ENCODE results near the gene RAB24.
"Not testable (repeated sequence)": the region's sequence is repeated elsewhere in the genome, so short reads cannot be mapped to it uniquely, and the experiment has no call there.

The RAB24 gene

GRCh38 chr5:177295924-177296323 is 7.6 kb downstream of the RAB24 start:
- no peak for DNase-seq (ENCODE audit: low spot score)

GRCh38 chr5:177294632-177295031 is 8.9 kb downstream of the RAB24 start:
- DNase-seq (ENCODE audit: low spot score): no peak

- no peak for DNase-seq (ENCODE audit: low spot score)
Observed at GRCh38 chr5:177293819-177294581, 9.5 kb downstream of the RAB24 start.

- DNase-seq (ENCODE audit: low spot score): no peak
Observed at GRCh38 chr5:177291735-177292134, 11.8 kb downstream of the RAB24 start.

- no peak for DNase-seq (ENCODE audit: low spot score)
Observed at GRCh38 chr5:177290816-177291596, 12.5 kb downstream of the RAB24 start.

GRCh38 chr5:177288191-177288590 is 15.3 kb downstream of the RAB24 start:
- DNase-seq (ENCODE audit: low spot score): no peak

- DNase-seq (ENCODE audit: low spot score): no peak
Observed at GRCh38 chr5:177276886-177277285, 26.6 kb downstream of the RAB24 start.

GRCh38 chr5:177275883-177276282 is 27.6 kb downstream of the RAB24 start:
- no peak for DNase-seq (ENCODE audit: low spot score)

- DNase-seq (ENCODE audit: low spot score): no peak
Observed at GRCh38 chr5:177271113-177271512, 32.4 kb downstream of the RAB24 start.

GRCh38 chr5:177270653-177271052 is 32.9 kb downstream of the RAB24 start:
- DNase-seq (ENCODE audit: low spot score): no peak

GRCh38 chr5:177269976-177270375 is 33.5 kb downstream of the RAB24 start:
- no peak for DNase-seq (ENCODE audit: low spot score)

GRCh38 chr5:177269232-177269895 is 34.2 kb downstream of the RAB24 start:
- no peak for DNase-seq (ENCODE audit: low spot score)

GRCh38 chr5:177265395-177265794 is 38.1 kb downstream of the RAB24 start:
- no peak for DNase-seq (ENCODE audit: low spot score)

- no peak for DNase-seq (ENCODE audit: low spot score)
Observed at GRCh38 chr5:177264178-177264577, 39.3 kb downstream of the RAB24 start.

- DNase-seq (ENCODE audit: low spot score): no peak
Observed at GRCh38 chr5:177261510-177261909, 42.0 kb downstream of the RAB24 start.

- no peak for DNase-seq (ENCODE audit: low spot score)
Observed at GRCh38 chr5:177260961-177261360, 42.6 kb downstream of the RAB24 start.

- not testable (repeated sequence) for DNase-seq (ENCODE audit: low spot score)
Observed at GRCh38 chr5:177258711-177259110, 44.8 kb downstream of the RAB24 start.

GRCh38 chr5:177256296-177256695 is 47.2 kb downstream of the RAB24 start:
- no peak for DNase-seq (ENCODE audit: low spot score)

- no peak for DNase-seq (ENCODE audit: low spot score)
Observed at GRCh38 chr5:177253252-177253651, 50.3 kb downstream of the RAB24 start.

Data from hematopoietic multipotent progenitor cell treated with erythropoietin and hydrocortisone succinate and interleukin-3 and kit ligand, for 17 days (in vitro differentiated cells).